LNCaP clone FGC (cell line): ENCODE data around the gene PLD5.
"Not testable (repeated sequence)": the region's sequence is repeated elsewhere in the genome, so short reads cannot be mapped to it uniquely, and the experiment has no call there.

Experiments
- DNase-seq: peaks from one replicate; pipeline ENCODE4 v3.0.0-alpha.2; 2011; ENCODE audit warnings: low read depth
- H3K4me3 ChIP-seq: 2 replicates; pipeline ENCODE4 v1.5.1; 2011; ENCODE audit warnings: mild to moderate bottlenecking, low read depth, low read length, control low read depth
- CTCF ChIP-seq: IDR thresholded peaks from 2 replicates; pipeline ENCODE4 v1.5.1; 2012; ENCODE audit warnings: mild to moderate bottlenecking; ENCODE audit not compliant: control insufficient read depth, insufficient read depth; ENCODE audit errors: extremely low read depth

Gene PLD5

GRCh38 chr1:242237051-242237450 lies 287.4 kb downstream of the PLD5 start:
- no peak for DNase-seq
- no peak overlapping the region for H3K4me3 ChIP-seq
- no peak for TF ChIP-seq CTCF

- DNase-seq: no peak
- TF ChIP-seq CTCF: no peak
- H3K4me3 ChIP-seq: no peak overlapping the region
Observed at GRCh38 chr1:242228991-242229390, 295.5 kb downstream of the PLD5 start.

- TF ChIP-seq CTCF: no peak
- no peak overlapping the region for H3K4me3 ChIP-seq
- peak; percentile 93 for DNase-seq
Observed at GRCh38 chr1:242225767-242226573, 298.5 kb downstream of the PLD5 start.

GRCh38 chr1:242224878-242225766 lies 299.4 kb downstream of the PLD5 start:
- not testable (repeated sequence) for H3K4me3 ChIP-seq, DNase-seq

- DNase-seq: no peak
- no peak for TF ChIP-seq CTCF
- H3K4me3 ChIP-seq: no peak overlapping the region
Observed at GRCh38 chr1:242224461-242224860, 300.0 kb downstream of the PLD5 start.

- TF ChIP-seq CTCF: no peak
- H3K4me3 ChIP-seq: no peak overlapping the region
- DNase-seq: no peak
Observed at GRCh38 chr1:242219905-242220304, 304.6 kb downstream of the PLD5 start.

GRCh38 chr1:242219298-242219901 lies 305.1 kb downstream of the PLD5 start:
- TF ChIP-seq CTCF: no peak
- no peak for DNase-seq

More at GRCh38 chr1:242219298-242219901, 305.1 kb downstream of the PLD5 start:
- H3K4me3 ChIP-seq: no peak overlapping the region
